ENCODE measurements around the gene COIL.

DNA sequence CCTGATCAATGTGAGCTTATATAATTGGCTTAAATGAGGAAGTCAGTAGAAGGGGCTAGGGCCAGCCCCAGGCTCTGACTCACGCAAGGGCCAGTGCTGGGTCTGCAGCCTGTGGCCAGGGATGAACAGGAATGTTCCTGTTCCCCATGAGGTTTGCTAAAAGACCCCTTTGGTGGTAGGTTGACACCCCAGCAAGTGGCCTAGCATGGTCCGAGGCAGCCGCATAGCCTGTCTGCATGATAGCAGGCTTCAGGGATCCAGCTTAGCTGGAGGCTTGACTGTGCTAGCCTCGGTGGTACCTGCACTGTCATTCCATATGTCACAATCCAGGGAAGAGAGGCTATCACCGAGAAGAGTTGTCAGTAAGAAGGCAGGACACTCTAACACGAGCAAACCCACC, 70.5 kb downstream of the COIL start:
- TF ChIP-seq POLR2A (IDR thresholded peaks at IDR 0.05), result no peak
- TF ChIP-seq, protein P1, sequence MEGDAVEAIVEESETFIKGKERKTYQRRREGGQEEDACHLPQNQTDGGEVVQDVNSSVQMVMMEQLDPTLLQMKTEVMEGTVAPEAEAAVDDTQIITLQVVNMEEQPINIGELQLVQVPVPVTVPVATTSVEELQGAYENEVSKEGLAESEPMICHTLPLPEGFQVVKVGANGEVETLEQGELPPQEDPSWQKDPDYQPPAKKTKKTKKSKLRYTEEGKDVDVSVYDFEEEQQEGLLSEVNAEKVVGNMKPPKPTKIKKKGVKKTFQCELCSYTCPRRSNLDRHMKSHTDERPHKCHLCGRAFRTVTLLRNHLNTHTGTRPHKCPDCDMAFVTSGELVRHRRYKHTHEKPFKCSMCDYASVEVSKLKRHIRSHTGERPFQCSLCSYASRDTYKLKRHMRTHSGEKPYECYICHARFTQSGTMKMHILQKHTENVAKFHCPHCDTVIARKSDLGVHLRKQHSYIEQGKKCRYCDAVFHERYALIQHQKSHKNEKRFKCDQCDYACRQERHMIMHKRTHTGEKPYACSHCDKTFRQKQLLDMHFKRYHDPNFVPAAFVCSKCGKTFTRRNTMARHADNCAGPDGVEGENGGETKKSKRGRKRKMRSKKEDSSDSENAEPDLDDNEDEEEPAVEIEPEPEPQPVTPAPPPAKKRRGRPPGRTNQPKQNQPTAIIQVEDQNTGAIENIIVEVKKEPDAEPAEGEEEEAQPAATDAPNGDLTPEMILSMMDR (IDR thresholded peaks at IDR 0.05), result no peak

All from uterus (tissue), 2 donors.